Activated gamma-delta T cell (primary cell): ENCODE results near the gene NFRKB.
"Not testable (repeated sequence)": the region's sequence is repeated elsewhere in the genome, so short reads cannot be mapped to it uniquely, and the experiment has no call there.

Source experiments
- DNase-seq: peaks from one replicate; lab custom pipeline; 2025; lab: John Stamatoyannopoulos, UW

NFRKB gene

DNA sequence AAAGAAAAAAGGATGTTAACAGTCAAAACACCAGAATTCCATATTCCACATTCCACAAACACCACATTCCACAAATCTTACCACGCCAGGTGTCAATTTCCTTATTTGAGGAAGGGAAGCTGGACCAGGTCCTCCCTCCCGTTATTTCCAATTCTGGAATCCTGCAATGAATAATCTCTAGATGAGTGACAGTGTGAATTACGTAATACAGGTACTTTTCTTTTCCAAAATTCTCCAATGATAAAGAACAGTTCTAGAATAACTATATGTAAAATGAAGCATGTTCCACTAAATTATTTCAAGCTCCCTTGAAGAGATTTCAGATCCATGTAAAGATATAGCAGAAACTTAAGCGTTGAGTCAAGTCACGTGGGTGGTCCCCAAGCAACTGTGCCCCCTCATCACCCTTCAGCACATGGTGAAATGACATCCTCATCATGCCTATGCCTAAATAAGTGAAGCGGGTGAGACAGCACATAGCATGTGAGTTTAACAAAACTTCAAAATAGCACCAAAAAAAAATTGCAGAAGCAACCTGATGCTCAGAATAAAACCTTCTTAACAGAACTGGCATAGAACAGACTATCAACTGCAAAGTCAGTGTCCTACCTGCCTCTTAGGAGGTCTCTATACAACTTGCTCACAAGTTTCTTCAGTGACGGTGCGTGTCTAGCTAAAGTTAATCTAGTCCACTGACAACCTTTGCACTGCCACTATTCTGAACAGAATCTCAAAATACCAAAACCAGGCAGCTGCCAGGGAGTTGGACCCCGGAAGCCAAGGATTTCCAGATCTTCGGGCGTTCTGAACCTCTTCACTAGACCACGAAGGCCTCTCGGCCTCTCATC lies 876 bp downstream of the NFRKB start:
- no peak for DNase-seq

DNA sequence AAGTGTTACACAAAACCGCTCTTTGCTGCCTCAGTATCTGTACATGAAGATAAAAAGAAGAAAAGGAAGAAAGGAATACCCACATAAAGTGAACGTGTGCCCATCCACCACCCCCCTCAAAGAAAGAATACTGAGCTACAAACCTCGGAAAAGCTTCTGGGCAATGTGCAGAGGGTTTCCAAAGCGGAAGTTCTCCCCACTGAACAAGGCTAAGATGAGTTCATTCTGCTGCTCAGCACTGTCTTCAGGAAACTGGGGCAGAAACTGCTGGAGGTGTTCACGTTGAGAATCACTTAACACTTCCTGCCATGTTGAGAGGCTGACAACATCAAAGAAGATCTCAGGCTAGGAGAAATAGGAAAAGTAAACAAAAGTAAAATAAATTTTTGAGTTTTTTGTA lies 6.9 kb downstream of the NFRKB start:
- DNase-seq, result no peak

DNA sequence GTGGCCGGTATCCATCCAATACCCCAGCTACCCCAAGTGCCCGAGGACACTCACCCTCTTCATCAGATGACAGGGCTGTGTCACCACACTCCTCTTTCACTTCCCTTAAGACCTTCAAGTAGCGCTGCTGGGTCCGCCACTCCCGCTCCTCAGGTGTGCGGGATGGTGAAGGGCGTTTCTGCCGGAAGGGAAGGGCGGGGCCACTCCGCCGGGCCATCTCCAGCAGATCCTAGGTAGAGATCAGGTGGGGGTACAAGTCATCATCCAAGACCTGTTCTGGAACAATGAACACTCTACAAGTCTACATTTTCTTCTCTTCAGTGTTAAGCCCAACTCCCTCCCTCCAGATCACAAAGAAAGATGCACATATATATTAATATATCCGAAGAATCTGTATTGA lies 10.0 kb downstream of the NFRKB start:
- no peak for DNase-seq

DNA sequence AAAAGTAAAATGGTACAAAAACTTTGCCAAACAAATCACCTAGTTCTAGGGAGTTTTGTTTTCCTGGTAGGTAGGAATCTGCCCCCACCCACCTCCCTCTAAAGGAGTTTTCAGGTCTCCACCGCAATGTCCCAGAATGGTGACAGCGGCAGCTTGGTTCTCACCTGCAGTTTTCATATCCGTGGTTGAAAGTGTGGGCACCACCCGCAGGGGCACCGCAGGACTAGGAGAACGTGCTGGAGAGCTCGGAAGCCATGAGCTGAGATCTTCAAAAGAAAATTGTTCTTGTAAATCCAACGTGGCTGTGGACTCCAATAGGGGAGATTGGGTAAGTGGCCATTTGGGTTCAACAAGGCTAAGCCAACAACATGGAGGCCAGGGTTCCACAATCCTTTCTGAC lies 10.8 kb downstream of the NFRKB start:
- DNase-seq, result no peak

DNA sequence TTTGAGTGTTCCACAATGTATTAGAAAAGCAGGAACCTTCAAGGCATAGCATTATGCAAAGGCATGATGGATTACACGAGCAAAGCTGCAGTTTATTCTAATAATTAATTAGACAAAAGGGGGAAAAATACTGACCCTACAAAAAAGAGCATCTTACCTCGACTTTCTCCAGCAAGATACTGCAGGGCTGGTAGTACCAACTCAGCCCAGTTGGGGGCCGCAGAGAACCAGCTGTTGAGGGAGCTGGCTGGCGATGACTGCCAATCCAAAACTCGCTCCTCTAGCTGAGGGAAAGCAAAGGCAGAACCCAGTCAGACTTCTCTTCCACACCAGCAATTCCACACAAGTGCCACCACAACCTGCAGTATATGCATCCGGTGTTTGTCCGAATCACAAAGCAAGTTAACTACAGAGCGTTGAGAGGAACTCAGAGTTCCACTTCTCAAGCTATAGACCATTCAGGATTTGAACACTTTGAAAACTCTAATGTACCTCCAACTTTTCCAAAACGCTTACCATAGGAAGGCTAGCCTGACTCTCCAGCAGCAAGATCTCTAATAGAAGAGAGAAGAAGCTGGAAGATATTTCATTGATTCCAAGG lies 13.7 kb downstream of the NFRKB start:
- DNase-seq, result no peak

DNA sequence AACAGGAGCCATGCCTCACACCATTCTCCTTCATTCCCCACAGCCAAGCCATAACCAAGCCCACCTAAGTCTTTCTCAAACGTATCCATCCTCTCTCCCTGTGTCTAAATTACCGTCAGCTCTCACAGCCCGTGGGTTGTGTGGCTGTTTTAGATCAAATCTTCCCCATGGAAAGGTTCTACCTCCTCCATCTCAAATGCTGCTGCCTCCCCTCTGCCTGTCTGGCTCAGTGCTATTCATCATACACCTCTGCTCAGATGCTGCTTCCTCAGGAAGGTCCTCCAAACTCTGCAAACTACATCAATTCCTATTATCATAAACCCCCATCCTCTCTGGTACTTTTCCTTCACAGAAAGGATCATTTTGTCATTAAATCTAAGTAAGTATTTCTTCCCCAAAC lies 15.1 kb downstream of the NFRKB start:
- DNase-seq, result no peak

DNA sequence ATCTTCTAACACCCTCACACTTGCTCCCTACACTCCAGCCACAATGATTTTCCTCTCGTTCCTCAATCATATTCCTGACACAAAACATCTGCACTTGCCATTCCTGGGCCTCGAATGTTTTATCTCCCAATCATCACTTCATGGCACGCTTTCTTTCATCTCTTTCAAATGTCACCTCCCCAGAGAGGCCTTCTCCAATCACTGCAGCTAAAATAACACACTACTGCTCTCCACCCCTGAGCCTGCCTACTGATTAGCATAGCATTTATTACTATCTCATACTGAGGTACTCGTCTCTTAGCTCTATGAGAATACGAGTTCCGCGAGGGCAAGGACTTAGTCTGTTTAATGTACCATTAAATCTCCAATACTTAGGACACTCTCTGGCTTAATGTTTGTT lies 23.5 kb downstream of the NFRKB start:
- DNase-seq, result no peak

DNA sequence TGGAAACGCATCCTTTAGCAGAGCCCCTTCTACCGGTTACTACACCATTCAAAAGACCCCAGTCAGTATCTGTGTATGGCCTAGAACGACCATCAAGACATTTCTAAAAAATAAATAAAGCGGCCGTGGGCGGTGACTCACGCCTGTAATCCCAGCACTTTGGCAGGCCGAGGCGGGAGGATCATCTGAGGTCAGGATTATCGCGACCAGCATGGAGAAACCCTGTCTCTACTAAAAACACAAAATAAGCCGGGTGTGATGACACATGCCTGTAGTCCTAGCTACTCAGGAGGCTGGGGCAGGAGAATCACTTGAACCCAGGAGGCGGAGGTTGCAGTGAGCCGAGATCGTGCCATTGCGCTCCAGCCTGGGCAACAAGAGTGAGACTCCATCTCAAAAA lies 26.8 kb downstream of the NFRKB start:
- DNase-seq, result not testable (repeated sequence)

DNA sequence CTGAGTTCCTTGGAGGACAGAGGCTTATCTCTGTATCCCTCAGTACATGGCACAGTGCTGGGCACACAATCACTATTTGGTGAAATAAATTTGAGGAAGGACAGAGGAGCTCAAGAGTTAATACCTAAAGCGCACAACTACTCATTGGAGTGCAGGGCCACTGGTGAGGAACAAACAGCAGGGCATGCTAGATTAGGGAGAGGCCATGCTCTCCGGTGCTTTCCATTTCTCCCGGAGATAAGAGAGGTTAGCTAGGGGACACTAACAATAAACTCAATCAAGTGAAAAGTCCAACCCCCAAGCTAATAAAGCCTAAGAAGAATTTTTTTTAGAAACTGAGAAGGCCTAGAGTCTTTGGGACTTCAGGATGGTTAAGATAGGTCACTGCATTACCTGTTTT lies 29.1 kb downstream of the NFRKB start:
- no peak for DNase-seq

DNA sequence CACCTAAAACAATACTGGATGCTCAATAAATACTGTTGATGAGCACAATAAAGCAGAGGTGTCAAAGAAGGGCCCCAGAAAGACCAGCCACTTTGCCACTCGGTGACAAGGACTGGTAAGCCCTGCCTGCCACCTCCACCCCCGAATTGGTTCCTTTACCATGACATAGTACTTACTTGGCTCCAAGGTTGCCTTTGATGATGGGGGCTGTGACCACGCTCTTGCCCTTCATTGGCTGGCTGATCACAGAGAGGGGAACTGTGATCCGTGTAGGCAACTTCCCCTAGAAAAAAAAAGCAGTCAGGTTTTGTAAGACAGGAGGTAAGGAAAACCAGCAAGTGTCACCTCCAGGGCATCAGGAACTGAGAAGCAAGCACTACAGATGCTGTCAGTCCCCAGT lies 29.7 kb downstream of the NFRKB start:
- DNase-seq, result no peak

DNA sequence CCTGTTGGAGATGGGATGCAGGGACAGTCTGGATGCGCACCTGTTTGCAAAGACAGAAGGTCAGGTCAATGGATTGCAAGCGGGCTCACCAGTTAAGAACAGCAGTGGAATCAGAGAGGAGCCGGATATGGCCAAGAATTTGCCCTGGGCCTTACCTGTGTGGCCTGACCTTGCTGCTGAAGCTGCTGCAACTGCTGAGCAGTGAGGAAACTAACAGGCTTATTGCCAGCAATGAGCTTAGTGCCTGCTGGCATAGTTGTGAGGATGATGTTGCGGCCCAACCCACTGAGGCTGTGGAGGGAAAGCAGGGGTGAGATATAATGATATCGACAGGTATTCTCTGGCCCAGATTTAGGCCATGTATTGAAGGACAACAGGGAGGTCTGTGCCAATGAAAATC lies 30.6 kb downstream of the NFRKB start:
- DNase-seq, result no peak

DNA sequence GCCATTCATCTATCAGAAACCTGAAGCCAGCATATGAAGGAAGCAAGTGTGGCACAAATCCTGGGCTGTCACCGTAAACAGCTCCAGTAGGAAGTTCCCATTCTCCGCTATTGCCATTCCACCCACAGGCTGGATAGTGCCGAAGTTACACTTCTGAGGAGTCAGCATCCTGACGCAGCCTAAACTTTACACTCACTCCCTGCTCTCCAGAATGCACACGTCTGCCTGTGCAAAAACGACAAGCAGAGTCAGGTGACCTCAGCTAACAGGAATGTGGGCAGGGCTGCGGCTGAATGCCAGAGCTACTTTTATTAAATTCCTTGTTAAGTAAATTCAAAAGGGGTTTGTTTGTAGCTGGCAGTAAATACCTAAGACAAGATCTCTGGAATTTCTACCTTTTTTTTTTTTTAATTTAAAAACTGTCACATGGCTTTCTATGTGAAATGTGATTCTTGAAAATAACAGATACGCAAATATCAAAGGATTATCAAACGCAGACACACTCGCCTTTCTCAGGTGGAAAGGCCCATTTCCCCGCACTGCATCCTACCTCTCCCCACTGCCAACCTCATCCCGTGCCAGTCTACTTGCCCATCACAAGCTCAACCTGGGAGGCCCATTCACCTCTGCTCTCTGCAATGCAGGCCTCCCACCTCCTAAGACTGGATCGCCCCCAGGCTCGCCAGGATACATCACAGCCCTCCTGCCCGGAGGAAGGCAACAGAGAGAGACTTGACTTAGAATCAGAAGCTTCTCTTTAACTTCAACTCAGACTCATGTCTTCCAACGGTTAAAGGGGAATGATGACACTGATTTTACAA lies 33.5 kb downstream of the NFRKB start:
- no peak for DNase-seq

DNA sequence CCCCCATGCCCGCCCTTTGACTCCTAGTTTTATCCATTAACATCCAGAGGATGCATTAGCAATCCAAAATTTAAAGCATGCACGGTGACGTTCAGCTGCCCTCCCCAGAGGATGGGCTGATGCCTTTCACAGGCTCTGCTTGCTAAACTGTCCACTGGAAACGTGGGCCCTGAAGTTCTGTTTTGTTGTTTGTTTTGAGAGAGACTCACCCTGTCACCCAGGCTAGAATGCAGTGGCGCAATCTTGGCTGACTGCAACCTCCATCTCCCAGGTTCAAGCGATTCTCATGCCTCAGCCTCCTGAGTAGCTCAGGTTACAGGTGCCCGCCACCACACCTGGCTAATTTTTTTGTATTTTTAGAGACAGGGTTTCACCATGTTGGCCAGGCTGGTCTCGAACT lies 39.3 kb downstream of the NFRKB start:
- no peak for DNase-seq

DNA sequence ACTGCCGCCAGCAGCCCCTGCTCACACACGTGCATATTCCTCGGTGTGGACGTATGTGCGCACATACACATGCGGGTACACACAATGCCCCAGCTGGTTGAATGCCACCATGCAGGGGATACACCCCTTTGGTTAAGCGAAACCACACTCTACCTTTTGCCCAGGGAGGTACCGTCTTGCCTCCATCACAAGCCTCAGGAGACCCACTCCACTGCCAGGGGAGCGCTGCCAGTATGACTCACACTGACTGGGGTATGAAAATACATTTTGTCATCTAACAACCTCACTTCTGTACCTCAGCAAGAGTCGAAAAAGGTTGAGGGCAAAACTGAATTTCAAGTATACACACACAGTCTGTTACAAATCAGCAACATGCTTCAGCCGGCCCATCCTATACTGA lies 40.3 kb downstream of the NFRKB start:
- no peak for DNase-seq

DNA sequence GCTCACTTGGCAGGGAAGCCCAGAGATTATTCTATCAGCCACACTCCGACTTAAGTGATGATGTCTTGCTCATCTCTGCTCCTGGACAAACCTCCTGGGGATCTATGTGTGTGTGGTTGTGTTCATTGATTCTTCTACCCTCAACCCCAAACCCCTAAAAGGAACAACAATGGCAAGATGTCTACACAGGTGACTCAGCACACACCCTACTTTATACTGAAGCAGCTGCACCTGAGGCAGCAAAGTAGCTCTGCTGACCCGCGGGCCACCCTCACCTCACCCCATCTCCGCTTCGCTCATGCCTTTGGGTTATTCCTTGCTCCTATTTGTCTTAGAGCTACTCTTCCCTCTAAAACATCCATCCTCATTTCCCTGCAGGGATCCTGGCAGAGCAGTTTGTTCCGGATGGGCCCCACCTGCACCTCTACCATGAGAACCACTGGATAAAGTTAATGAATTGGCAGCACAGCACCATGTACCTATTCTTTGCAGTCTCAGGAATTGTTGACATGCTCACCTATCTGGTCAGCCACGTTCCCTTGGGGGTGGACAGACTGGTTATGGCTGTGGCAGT lies 41.1 kb downstream of the NFRKB start:
- DNase-seq, result no peak

DNA sequence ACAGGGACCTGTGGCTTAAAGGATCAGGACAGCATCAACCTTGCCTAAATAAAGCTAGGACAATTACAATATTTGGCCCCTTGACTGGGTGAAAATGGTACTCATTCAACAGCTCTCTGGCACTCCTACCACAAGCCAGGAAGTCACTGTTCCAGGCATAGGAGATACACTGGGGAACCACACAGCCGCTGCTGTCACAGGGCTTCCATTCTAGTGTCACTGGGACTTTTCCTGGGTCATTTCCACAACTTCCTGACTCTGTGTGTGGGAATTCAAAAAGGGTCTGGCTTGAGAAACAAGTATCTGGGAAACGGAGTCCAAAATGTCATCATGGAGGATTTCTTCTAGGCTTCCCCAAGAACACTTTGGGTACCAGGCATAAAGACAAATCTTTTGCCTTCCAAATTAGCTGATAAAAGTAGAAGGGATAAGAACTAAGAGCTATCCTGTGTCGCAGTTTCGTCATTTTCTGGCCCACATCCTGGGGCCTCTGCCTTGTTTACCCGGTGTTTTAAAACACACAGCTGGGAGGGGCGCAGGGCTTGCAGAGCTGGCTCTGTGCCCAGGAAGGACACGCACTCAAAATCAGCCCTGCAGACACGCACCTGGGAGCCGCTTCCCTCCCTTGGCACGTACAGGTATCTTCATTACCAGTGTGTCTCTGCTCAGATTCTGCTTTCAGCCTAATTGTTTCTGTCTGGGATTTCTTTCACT lies 41.7 kb downstream of the NFRKB start:
- no peak for DNase-seq

DNA sequence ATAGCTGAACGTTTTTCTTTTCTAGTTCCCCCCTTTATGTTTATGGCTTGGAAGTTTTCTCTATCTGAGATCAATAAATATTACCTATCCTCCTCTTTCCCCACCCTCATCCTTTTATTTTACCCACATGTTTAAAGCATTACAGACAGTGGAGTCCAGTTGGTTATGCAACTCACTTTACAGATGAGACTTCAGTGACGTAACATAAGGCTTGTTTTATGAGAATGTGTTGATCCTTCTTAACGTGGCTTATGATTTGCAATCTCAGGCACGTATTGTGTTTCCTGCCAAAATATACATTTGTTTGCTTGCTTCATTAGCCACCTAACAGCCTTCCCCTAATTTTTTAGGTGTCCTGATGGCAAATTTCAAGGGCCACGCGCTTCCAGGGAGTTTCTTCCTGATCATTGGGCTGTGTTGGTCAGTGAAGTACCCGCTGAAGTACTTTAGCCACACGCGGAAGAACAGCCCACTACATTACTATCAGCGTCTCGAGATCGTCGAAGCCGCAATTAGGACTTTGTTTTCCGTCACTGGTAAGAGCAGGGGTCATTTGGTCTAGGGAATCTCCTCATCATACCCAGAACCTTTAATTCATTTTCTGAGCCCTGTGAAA lies 43.1 kb downstream of the NFRKB start:
- DNase-seq, result no peak

DNA sequence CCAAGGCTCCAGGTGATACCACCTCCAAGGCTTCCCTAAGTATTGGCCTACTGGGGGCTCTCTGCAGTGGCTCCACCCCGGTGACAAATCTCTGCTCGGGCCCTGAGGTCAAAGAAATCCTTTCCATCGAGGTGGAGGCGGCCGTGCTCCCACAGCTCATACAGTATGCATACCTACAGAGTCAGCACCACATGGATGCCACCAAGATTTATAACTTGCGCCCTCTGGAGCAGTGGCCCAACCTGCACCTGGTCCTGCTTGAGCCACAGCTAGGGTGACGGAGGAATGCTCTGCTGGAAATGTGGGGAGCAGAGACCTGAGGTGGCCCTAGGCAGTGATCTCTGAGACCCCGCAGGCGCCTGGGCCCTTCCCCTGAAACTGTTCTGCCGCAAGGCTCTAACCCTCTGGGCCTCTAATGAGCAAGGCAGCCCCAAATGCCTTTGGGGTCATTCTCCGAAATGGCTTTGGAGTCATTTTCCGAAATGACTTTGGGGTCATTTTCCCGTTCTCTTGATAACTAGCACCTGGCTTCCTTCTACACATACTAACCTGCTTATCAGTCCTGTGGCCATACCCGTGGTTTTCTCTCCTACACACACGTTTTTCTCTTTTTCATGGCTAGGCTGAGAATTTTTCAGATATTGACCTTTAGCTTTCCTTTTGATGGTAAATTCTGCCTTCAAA lies 45.8 kb downstream of the NFRKB start:
- no peak for DNase-seq

DNA sequence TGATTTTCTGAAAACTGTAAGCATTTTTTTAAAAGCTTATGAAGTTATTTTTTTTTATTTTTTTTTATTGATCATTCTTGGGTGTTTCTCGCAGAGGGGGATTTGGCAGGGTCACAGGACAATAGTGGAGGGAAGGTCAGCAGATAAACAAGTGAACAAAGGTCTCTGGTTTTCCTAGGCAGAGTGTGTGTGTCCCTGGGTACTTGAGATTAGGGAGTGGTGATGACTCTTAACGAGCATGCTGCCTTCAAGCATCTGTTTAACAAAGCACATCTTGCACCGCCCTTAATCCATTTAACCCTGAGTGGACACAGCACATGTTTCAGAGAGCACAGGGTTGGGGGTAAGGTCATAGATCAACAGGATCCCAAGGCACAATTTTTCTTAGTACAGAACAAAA lies 48.0 kb downstream of the NFRKB start:
- DNase-seq, result not testable (repeated sequence)

DNA sequence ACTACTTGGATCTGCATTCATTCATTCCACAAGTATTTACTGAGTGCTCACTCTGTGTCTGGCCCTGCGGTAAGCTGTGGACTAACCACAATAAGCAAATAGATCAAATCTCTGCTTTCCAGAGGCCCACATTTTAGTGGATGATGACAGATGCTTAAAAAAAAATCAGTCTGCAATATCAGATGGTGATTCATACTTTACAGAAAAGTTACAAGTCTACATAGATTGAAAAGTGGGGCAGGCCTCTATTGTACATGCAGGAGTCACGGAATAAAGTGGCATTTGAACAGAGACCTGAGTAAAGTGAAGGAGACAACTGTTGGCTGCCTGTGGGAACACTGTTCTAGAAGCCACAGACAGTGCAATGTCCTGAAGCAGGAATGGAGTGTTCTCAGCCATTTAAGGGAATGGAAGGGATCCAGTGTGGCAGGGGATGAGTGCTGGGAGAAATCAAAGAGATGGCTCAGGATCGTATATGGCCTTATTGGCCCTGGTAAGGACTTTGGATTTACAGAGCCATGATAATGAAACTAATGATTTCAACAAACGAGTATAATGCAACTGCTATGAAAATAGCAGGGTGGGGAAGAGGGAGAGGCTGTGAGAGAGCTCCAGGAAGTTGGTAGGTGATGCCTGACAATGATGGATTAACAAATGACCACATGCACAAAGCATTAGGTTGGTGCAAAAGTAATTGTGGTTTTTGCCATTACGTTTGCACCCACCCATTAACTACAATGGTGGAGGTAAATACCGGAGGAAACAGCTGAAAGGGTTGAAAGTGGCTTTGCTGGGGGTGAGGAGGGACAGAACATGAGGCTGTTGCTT lies 48.7 kb downstream of the NFRKB start:
- DNase-seq, result no peak
